GM21447 (cell line): Measurements from ENCODE around the gene DOCK7.
A peak's percentile ranks its signal among the peaks of the same experiment; 100 is the strongest.
"Not testable (repeated sequence)": the region's sequence is repeated elsewhere in the genome, so short reads cannot be mapped to it uniquely, and the experiment has no call there.

Experiments
- ATAC-seq: cut with Tn5 transposase; IDR thresholded peaks from one replicate; pipeline ENCODE4 v1.9.1; 2021; ENCODE audit not compliant: unreplicated experiment

DOCK7 gene

DNA sequence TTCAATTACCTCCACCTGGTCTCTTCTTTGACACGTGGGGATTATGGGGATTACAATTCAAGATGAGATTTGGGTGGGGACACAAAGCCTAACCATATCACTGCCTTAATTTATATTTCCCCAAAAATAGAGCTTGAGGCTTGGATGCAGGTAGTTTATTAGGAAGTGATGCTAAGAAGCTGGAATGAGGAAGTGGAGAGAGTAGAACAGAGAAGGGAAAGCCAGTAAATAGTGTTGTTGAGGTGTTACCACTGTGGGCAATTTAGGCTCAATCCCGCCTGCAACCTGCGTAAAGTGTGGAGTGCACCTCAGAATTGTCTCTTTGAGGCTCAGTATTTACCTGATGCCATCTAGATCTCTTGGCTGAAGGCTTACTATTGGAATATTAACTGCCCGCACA lies 4.9 kb upstream of the DOCK7 start:
- no peak for ATAC-seq

DNA sequence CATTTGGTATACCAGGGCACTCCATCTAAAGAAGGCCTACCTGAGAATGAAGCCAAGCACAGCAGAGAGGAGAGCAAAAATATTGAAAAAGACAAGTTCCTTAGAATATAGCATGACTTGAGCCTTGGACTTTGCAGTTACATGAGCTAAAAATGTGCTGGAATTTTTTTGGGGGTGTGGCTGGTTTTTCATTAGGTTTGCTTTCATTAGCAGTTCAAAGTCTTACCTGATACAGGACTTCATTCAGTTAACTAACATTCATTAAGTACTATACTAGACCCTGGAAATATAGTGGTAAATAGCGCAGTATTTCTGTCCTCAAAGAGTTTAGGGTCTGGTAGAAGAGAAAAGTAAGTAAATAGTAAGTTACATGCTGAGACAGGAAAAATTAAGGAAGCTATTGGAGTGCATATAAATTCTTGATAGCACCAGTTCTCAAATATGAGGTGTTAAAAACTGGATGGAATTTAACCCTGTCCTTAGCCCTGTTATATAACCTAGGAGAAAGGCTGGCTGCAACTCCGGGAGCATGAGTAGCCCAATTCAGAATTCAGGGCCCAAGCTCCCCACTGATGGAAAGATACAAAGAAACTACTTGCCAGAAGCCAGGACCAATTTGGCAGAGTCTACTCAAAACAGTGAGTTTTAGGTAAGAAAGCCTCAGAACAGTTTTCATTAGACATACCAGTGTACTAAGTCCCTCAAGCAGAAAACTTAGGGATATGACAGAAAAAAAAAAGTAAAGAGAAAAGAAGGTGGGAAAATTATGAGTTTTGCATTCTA lies 3.1 kb upstream of the DOCK7 start:
- no peak for ATAC-seq

DNA sequence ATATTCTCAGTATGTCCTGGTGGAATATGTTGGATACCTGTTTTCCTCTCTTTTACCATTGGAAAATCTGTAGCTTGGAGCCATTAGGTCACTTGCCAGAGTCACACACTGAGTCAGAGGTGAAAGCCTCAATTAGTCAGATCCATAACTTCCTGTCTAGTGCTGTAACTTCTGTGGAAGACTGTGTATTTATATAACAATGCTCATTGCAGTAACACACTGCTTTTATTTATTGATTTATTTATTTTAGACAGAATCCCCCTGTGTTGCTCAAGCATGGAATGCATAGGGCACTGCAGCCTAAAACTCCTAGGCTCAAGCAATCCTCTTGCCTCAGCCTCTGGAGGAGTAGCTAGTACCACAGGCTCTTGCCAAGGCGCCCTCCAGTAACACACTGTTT lies 1.3 kb upstream of the DOCK7 start:
- ATAC-seq, result no peak

DNA sequence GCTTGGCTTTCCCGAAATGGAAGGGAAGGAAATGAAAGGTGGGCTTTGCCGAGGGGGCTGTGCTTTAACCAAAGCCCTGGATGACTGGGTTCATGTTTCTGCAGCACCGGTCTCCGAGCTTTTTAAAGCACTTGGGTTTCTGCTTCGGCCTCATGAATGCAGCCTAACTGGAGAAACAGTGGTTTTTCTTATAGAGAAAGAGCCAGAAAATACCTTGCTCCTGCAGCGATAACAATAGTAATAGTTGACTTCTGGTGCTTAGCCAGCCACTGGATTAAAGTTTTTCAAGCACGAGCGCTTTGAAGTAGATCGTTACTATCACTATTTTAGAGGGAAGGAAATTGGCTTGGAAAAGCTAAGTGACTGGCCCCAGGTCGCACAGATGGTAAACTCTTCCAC lies 500 bp upstream of the DOCK7 start:
- peak; percentile 15 for ATAC-seq

DNA sequence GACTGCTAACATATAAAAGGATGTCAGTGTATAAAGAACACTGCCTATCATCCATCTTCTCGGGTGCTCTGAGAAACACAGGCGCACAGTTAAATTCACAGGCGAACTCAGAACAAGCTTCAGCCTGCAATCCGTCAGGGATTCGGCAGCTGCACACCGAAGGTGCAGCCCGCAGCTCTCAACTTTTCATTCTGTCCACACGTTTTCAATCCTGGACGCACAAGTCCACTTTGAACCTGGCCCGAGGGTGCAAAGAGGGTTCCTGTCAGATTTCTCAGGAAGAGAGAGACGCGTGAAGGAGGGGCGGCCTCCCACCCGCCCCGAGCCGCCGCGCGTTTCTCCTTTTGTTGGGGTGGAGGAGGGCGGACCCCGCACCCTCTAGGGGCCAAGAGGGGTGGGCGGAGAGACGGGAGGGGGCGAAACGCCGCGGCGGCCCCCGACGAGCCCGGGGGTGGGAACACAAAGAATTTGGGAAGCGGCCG lies 724 bp downstream of the DOCK7 start:
- peak; percentile 32 for ATAC-seq

DNA sequence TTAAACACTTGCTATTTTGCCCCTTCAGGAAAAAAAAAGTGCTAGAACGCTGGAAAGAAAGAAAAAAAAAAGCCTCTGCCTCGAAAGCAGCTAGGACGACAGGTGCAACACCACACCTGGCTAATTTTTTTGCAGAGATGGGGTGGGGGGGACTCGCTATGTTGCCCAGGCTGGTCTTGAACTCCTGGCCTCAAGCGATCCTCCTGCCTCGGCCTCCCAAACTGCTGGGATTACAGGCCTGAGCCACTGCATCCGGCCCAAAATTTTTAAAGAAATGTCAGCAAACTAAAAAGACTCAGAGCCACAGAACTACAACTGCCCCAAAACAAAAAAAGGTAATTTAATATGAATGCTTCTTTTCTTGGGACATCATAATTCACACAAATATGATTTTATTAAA lies 1.4 kb downstream of the DOCK7 start:
- no peak for ATAC-seq

DNA sequence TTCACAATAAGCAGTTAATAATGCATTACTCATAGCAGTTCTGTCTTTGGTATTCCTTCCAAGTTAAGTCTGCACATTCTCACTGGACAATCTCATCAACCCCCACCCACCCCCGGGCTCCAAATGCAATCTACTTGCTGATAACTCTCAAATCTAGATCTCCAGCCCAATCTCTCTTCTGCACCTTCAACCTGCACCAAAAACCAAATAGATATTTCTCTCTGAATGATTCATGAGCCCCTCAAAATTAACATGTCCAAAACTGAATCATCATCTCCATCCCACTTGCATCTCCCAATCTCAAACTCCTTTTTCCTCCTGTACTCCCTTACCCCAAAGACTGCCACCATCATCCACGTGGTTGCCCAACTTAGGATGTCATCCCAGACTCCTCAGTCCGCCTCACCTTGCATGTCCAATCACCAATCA lies 2.7 kb downstream of the DOCK7 start:
- no peak for ATAC-seq

DNA sequence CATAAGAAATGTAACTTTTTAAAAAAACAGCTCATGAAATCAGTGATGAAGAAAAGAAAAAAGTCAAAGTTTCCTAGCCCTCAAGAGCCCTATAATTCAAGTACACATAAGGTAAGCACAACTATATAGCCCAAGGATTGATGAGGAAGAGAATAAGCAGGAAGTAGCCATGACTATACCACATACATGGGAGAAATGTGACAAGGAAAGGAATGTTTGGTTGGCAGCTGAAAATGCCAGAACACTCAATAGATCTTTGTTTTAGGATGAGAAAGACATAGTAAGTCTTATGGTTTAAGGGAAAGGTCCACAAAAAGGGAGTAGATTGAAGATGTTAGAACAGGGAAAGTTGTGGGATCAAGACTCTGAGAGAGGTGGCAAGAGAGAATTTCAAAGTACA lies 5.7 kb downstream of the DOCK7 start:
- no peak for ATAC-seq

DNA sequence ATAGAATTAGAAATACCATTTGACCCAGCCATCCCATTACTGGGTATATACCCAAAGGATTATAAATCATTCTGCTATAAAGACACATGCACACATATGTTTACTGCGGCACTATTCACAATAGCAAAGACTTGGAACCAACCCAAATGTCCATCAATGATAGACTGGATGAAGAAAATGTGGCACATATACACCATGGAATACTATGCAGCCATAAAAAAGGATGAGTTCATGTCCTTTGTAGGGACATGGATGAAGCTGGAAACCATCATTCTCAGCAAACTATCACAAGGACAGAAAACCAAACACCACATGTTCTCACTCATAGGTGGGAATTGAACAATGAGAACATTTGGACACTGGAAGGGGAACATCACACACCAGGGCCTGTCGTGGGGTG lies 7.2 kb downstream of the DOCK7 start:
- ATAC-seq, result not testable (repeated sequence)

DNA sequence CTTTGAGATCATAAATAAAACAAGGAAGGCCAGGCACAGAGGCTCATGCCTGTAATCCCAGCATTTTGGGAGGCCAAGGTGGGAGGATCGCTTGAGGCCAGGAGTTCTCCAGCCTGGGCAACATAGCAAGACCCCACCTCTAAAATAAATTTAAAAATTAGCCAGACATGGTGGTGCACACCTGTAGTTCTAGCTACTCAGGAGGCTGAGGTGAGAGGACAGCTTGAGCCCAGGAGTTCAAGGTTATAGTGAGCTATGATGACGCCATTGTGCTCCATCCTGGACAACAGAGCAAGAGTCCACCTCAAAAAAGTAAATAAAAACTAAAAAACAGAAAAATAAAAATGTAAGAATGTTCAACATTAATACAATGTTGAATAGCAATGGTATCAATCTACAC lies 10.4 kb downstream of the DOCK7 start:
- ATAC-seq, result not testable (repeated sequence)

DNA sequence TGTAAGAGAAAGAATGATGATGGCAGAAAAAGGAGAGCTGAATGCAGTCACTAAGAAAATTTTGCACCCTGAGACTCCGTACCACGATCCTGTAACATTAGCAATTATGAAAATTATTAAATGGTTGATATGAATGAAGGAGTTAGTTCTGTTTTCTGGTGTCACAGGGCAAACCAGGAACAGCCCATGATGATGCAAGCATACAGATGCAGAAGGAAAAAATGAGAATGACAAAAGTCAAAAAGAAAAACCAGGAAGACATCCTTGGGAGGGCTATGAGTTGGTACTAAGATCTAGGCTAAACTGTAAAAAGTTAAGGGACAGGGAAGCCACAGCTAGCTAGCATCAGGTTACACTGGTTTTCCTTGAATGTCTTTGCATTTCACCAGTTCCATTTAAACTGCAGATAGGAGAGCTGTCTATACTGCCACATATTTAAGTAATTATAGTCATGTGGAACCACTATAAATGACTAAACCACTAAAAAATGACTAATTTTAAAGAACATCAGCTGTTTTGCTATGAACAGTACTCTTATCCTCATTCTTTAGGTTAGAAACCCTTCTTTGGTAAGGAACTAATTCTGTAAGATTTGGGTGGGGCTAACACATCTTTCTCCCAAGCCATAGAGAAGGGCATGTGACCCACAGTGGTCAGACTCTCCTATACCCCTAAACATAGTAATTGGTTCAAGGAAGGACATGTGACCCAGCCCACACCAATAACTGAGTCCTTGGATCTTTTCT lies 11.4 kb downstream of the DOCK7 start:
- ATAC-seq, result no peak

DNA sequence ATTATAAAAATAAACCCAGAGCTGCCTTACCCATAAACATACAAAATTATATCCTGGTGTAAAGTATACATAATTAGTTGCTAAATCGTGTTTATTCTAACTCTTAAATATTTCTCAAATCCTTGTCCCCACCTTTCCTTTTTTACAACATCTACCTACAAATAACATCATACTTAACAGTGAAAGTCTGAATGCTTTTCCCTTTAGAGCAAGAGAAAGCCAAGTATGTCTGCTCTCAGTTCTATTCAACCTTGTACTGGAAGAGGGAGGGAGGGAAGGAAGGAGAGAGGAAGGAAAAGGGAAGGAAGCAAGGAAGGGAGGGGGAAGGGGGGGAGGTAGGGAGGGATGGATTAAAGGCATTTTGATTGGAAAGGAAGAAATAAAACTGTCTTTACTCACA lies 14.6 kb downstream of the DOCK7 start:
- no peak for ATAC-seq

DNA sequence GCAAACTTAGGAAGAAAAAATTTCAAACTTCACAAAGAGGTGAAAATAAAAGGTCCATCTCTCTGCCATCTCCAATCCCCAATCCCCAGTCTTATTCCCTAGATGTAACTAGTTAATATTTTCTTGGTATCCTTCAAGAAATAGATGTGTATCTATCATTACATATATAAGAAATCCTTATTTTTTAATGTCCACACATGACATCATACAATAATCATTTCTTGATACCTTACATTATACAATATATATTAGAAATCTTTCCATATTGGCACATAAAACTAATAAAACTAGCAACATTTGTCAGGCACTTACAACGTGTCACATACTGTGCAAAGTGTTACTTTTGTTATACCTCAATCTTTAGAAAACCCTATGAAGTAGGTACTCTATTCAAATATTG lies 16.2 kb downstream of the DOCK7 start:
- ATAC-seq, result no peak

DNA sequence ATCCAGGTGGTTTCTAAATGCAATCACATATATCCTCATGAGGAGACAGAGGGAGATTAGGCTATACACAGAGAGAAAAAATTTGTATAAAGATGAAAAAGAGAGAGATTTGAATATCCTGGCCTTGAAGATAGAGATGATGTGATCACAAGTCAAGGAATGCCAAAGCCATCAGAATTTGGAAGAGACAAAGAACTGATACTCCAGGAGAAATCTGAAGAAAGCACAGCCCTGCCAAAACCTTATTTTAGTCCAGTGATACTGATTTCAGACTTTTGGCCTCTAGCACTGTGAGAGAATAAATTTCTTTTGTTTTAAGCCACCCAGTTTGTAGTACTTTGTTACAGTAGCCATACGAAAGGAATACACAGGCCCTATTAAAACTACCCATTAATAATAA lies 33.4 kb downstream of the DOCK7 start:
- ATAC-seq, result no peak

DNA sequence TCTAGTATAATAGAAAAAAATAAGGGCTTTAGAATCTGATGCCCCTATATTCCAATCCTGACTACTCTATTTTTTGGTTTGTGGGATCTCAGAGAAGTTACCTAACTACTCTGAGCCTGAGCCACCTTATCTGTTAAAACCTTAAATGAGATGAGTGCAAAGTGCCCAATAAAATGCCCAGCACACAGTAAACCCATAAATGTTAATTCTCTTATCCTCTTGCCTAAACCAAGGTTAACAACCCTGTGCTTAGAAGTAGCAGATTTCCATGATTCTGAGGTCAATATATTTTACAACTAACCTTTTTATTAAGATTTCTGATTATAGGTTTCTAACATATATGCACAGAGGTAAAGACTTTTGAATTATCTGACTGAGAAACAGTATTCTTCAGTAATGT lies 35.8 kb downstream of the DOCK7 start:
- ATAC-seq, result no peak

DNA sequence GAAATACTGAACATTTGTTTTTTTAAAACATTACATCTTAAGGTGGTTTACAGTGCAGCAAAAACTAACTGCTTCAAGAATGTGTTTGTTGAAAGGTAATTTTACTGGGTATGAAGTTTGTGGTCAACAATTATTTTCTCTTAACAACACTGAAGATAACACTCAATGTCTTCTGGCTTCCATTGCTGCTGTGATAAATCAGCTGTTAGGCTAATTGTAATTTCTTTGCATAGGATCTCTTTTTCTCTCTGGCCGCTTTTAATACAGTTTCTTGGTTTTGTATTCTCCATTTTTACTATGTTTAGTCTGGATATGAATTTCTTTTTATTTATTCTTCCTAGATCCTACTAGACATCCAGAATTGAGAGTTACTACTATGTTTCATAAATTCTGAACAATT lies 44.9 kb downstream of the DOCK7 start:
- no peak for ATAC-seq

DNA sequence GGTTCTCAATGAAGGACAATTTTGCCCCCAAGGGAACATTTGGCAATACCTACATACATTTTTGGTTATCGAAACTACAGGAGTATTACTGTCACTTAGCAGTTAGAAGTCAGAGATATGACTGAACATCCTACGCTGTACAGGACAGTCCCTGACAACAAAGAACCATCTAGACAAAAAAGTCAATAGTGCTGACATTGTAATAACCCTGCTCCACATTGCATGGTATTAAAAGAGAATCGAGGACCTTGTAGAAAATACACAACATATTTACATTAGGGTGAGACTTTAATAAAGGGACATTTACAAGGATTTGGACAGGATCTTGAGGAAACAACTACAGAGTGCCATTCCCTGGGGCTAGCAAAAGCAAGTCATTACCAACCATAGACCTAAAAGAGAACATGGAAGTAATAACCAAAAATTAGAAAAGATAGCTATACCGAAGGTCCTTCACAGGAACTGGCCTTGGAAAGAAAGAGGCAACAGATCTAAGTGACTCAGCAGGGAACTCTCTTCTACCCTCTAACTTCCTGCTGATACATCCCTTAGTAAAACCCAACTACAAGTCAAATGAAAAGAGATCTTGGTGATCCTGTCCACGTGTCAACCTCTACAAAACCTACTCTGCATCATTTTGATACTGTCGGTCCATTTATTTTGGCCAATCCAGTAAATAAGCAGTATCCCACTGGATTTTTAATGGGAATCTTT lies 50.6 kb downstream of the DOCK7 start:
- no peak for ATAC-seq

DNA sequence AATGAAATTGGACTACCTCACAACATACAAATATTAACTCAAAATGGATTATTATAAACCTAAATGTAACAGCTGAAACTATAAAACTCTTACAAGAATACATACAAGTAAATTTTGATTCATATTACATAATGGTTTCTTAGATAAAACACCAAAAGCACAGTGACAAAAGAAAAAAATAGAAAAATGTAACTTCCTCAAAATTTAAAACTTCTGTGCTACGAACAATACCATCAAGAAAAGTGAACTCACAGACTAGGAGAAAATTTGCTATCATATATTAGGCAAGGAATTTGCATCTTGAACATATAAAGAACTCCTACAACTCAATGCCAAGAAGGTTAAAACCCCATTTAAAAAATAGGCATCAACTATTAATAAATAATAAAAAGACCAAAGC lies 59.7 kb downstream of the DOCK7 start:
- no peak for ATAC-seq

DNA sequence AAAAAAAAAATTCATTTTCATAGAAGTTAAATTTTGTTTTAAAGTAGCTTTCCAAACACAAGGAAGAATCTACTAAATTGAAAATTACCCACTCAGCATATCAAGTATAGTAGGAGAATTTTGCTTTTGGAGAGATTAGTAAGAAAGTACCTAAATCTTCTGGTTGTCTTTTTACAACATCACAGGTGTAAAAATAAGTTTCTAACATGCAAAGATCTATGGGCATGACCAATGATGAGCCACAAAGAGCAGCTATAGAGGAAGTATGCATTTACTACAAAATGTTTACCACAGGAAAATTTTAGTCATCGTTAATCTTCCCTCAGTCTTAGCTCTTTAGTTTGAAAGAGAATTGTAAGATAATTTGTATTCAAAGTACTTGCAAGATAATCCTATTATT lies 62.8 kb downstream of the DOCK7 start:
- peak; percentile 59 for ATAC-seq

DNA sequence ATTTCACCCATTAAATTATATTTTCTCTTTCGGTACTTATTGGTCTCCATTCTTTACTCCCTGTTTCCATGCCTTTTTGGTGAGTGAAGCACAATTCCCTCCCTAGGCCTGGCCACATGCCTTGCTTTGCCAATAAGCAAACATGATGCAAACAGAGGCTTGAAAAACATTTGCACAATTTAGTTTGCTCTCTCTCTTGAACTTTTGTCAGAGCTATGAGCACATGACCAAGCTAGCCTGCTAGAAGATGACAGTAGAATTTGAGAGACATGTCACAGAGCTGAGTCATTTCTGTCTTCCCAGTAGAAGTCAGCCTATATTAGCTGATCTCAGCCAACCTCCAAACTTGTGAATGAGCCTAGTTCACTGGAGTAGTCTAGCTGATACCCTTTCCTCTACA lies 66.3 kb downstream of the DOCK7 start:
- ATAC-seq, result peak; percentile 92

DNA sequence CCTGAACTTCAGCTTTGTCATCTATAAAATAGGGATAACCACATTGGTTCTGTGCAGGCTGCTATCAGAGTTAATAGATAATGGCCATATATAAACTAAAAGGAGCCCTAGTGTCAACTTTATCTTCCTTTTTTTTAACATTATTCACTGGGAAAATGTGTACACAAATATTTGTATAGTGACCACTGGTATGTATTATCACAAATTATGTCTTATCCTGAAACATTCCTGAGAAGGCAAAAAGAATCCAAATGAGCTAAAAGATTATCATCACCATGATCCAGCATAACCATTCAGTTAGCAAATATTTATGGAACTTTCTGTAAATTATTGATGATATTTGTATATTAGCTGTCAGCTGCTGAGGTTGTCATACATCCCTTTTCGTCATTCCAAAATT lies 74.3 kb downstream of the DOCK7 start:
- ATAC-seq, result no peak

DNA sequence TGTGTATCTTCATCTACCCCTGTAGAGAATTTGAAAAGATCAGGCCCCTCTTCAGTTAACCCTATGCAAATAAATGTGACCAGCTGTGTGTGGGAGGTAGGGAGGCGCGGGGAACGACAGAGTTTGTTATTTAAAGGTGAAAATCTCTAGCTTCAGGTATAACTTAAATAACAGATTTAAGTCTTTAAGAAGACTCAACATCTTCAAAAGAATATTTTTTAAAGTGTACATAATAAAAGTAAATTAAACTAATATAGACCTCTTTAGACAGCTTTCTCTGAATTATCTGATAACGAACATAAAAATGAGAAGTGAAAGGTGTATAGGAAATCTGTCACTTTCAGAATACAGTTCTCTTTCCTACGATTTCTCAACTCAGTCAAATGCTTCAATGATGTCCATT lies 74.9 kb downstream of the DOCK7 start:
- ATAC-seq, result peak; percentile 94
